GM21786 (cell line): ENCODE data around the gene PPDPF.

Source experiments
- ATAC-seq: cut with Tn5 transposase; IDR thresholded peaks from one replicate; pipeline ENCODE4 v1.9.1; 2021; ENCODE audit not compliant: unreplicated experiment

PPDPF gene

GRCh38 chr20:63487116-63487764, 33.3 kb upstream of the PPDPF start:
- ATAC-seq, result no peak

GRCh38 chr20:63487781-63488241, 32.8 kb upstream of the PPDPF start:
- ATAC-seq, result no peak

GRCh38 chr20:63488315-63489251, 32.0 kb upstream of the PPDPF start:
- ATAC-seq, result no peak

GRCh38 chr20:63490416-63490815, 30.1 kb upstream of the PPDPF start:
- no peak for ATAC-seq

- no peak for ATAC-seq
These were observed 29.5 kb upstream of the PPDPF start for GRCh38 chr20:63491078-63491477.

- no peak for ATAC-seq
These were observed 28.8 kb upstream of the PPDPF start for GRCh38 chr20:63491635-63492230.

GRCh38 chr20:63492518-63492917, 28.0 kb upstream of the PPDPF start:
- no peak for ATAC-seq

GRCh38 chr20:63492982-63493381, 27.6 kb upstream of the PPDPF start:
- no peak for ATAC-seq

GRCh38 chr20:63493563-63494020, 27.0 kb upstream of the PPDPF start:
- ATAC-seq, result no peak

GRCh38 chr20:63494084-63494419, 26.5 kb upstream of the PPDPF start:
- ATAC-seq, result no peak

- no peak for ATAC-seq
These were observed 26.0 kb upstream of the PPDPF start for GRCh38 chr20:63494420-63495166.

GRCh38 chr20:63495167-63495720, 25.3 kb upstream of the PPDPF start:
- no peak for ATAC-seq

- no peak for ATAC-seq
These were observed 24.6 kb upstream of the PPDPF start for GRCh38 chr20:63495741-63496595.

GRCh38 chr20:63496596-63497120, 23.9 kb upstream of the PPDPF start:
- ATAC-seq, result no peak

- ATAC-seq, result no peak
These were observed 23.2 kb upstream of the PPDPF start for GRCh38 chr20:63497138-63497945.

- no peak for ATAC-seq
These were observed 22.3 kb upstream of the PPDPF start for GRCh38 chr20:63497946-63498935.

GRCh38 chr20:63498960-63499337, 21.6 kb upstream of the PPDPF start, which contains the start of gene EEF1A2:
EEF1A2 (minus strand) TSS chr20:63499083; CDS start chr20:63497763, 1,320 bp downstream.
- ATAC-seq, result no peak
